Small intestine (tissue), 7 donors: ENCODE measurements around the gene MTSS2. TPM values are rescaled to one million over a fixed set of nuclear protein-coding genes. Genes with fewer than 3 reads are reported as not detected.

Experiments
- DNase-seq, 2 donors: peaks; one replicate each; pipeline versions ENCODE4 v3.0.0 to v3.0.0-alpha.2; 2013
- FAIRE-seq: peaks from 2 replicates; lab custom pipeline; 2012; peaks lifted over from hg19 to GRCh38; lab: Jason Lieb, UNC
- H3K27ac ChIP-seq, 3 donors: one replicate each; pipeline ENCODE4 v1.5.1; 2013; ENCODE audit warnings: low read length in 2 of 3, mild to moderate bottlenecking in 2 of 3, control low read depth in 1 of 3, inconsistent platforms in 1 of 3, low read depth in 1 of 3, moderate library complexity in 1 of 3
- H3K27me3 ChIP-seq, 3 donors: one replicate each; pipeline ENCODE4 v1.6.1; 2013; ENCODE audit warnings: low read length in 3 of 3, inconsistent platforms in 1 of 3; ENCODE audit not compliant: control insufficient read depth in 3 of 3, insufficient read depth in 3 of 3
- H3K36me3 ChIP-seq, 3 donors: one replicate each; pipeline ENCODE4 v1.6.1; 2013; ENCODE audit warnings: low read length in 3 of 3, inconsistent platforms in 1 of 3, low read depth in 1 of 3, mild to moderate bottlenecking in 1 of 3, moderate library complexity in 1 of 3; ENCODE audit not compliant: control insufficient read depth in 3 of 3, insufficient read depth in 2 of 3
- H3K4me1 ChIP-seq, 3 donors: one replicate each; pipeline ENCODE4 v1.6.1; 2013; ENCODE audit warnings: low read length in 2 of 3, inconsistent platforms in 1 of 3, low read depth in 1 of 3, mild to moderate bottlenecking in 1 of 3, moderate library complexity in 1 of 3; ENCODE audit not compliant: control insufficient read depth in 3 of 3, insufficient read depth in 2 of 3
- H3K4me3 ChIP-seq, 3 donors: one replicate each; pipeline ENCODE4 v1.5.1; 2013; ENCODE audit warnings: low read length in 3 of 3, control low read depth in 1 of 3, inconsistent platforms in 1 of 3, low read depth in 1 of 3, mild to moderate bottlenecking in 1 of 3, moderate library complexity in 1 of 3
- H3K9me3 ChIP-seq, 2 donors: one replicate each; pipeline ENCODE4 v1.6.1; 2013; ENCODE audit warnings: low read depth in 1 of 2, low read length in 1 of 2; ENCODE audit not compliant: control insufficient read depth in 2 of 2, insufficient read depth in 1 of 2
- WGBS, 3 donors: extraction: QIAGEN DNeasy Blood & Tissue Kit; methylation state at CpG; one replicate each; pipeline ENCODE4 v1.1.7; 2013; 5-methylcytosine and 5-hydroxymethylcytosine counted together
- polyA plus RNA-seq, 4 donors: library from polyadenylated mRNA; stranded (reverse) in 3 of 4; unstranded in 1 of 4; fragments of 200-250 nt in 3 of 4; fragments of 120-200 nt in 1 of 4; gene quantifications; one replicate each; pipeline versions ENCODE4 v1.2.1 to v1.2.3, GENCODE V29; 2013
- donor health status: healthy with polysubstance abuse.
- donor health status: control.
- donor health status: control.
- donor health status: Bipolar disorder and iron deficiency.
- donor health status: healthy.

Gene MTSS2
- polyA plus RNA-seq, 4 donors, result 2.9 to 15.2 (median 11.0) TPM

DNA sequence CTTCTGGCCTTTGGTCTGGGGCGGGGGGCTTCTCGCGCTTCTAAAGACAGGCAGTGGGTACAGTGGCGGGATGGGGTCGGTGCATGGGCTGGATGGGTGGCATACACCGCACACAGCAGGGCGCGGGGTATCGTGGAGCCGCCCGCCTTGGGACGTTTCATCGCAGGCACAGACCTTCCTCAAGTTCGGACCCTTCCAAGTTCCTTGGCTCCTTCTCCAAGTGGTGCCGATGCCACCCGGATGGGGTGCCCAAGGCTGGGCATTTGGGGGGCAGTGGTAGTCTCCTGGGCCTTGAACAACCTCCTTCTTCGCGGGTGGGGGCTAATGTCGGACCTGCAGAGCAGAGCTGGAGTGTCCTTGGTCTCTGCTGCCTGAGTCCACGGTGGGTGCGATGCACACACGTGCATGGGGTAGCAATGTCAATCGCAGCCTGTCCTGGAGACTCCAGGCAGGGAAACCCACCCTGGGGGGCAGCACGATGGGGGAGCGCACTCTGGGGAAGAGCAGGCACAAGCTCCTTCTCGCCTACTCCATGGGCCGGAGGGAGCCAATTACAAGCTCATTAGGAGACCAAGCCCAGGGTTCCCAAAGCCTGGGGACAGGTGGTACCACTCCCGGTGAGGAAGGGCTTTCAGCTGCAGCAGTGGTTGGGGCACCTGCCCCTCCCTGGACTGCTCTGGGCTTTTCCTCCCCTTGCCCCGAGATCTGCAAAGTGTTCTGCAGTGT is 686 bp upstream of the MTSS2 start:
- H3K4me3 ChIP-seq, result peak overlapping the region in 1 of 3 donors; percentile 28
- no peaks in the 10 kb centered on the region for H3K27me3 ChIP-seq
- DNase-seq (no peak), FAIRE-seq (no peak)
- 55 to 63% (median 56%) methylated on average over 29 of the region's 29 CpGs for WGBS, 3 donors
- peaks cover 0 to 59% (median 3%) of the 10 kb centered on the region in 3 donors for H3K4me1 ChIP-seq
- peaks cover 0 to 59% (median 0%) of the 10 kb centered on the region in 3 donors for H3K36me3 ChIP-seq
- H3K27ac ChIP-seq, result peak overlapping the region; percentile 12 to 77 (median 49)
- H3K9me3 ChIP-seq, result no peaks in the 10 kb centered on the region

DNA sequence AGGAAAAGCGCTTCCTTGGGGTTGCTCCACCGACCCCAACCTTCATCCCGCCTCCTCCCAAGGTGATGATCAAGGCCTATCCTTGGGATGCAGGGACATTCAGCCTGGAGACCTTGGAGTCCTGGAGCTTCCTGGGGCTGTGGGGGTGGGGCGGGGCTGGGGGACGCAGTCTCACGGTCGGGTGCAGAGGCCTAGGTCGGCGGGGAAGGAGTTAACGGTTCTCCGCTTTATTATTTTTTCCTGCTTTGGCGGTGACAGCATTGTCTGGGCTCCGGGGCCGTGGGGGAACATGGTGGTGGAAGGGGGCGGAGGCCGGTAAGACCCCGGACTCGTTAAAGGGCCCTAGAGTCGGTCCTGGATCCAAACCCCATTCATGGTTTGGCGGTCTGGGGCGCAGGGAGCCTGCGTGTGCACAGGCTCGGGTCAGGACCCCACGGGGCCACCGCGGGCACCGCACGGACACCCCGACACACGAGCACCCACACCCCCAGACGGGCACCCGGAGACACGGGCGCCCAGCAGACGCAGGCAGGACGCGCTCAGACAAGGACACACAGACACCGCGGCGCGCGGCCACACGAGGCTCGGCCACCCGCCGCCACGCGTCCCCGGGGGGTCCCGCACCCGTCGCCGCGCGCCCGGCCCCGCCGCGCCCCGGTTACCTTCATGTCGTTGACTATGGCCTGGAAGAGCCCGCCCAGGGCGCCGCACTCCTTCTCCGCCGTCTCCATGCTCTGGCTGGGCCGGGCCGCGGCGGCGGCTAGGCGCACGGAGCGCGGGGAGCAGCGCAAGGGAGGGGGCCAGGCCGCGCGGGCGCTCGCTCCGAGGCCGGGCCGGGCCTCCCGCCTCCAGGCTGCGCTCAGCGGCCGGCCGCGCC is 554 bp downstream of the MTSS2 start:
- 3 to 8% (median 3%) methylated on average over 33 to 90 of the region's 90 CpGs for WGBS, 3 donors
- peak in 1 of 2 donors; percentile 69 for DNase-seq
- no peak for FAIRE-seq
- Histone ChIP-seq H3K36me3 (peaks cover 0 to 56% (median 0%) of the 10 kb centered on the region in 3 donors), H3K27ac (peak overlapping the region in 2 of 3 donors; percentile 23 to 48), H3K4me3 (peak overlapping the region; percentile 50 to 84 (median 63)), H3K9me3 (no peaks in the 10 kb centered on the region), H3K27me3 (no peaks in the 10 kb centered on the region), H3K4me1 (peaks cover 0 to 53% (median 3%) of the 10 kb centered on the region in 3 donors)

GRCh38 chr16:70684146-70685060 is 1.4 kb downstream of the MTSS2 start:
- Histone ChIP-seq H3K4me1 (peaks cover 0 to 48% (median 3%) of the 10 kb centered on the region in 3 donors), H3K36me3 (peaks cover 0 to 53% (median 0%) of the 10 kb centered on the region in 3 donors), H3K27ac (peak overlapping the region in 1 of 3 donors; percentile 31), H3K4me3 (peak overlapping the region; percentile 50 to 84 (median 63)), H3K27me3 (no peaks in the 10 kb centered on the region), H3K9me3 (no peaks in the 10 kb centered on the region)
- DNase-seq (no peak), FAIRE-seq (no peak)
- 59 to 83% (median 73%) methylated on average over 13 to 14 of the region's 14 CpGs for WGBS, 3 donors

DNA sequence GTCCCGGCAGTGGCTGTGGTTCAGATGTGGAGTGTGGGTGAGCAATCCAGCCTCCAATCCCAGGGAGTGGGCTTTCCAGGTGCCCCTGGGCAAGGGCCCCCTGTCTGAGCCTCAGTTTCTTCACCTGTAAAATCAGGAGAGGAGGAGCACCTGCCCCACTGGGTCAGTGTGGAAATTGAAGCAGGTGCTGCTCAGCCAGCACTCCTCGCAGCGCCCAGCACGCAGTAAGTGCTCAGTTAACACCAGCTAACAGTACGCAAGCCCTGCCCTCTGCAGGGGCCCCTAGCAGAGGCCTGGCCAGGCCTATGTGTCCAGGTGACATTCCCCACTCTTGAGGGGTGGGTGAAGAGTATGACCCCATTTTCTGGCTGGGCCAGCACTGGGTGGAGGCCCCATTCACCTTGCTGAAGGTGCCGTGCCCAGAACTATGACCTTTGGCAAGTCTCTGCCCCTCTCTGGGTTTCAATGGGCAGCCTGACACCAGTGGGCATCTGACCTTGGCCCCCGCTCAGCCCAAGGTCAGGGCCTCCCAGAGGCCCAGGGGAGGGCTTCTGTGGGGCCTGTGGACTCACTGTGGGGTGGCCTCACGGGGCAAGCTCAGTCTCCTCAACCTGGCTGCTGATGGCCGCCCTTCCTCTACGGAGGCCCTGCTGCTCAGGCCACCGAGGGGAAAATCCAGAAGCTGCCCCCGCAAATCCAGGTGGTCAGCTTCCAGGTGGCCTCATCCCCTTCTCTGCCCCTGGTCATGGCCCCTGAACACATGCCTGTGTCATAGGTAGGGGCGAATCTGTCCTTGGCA is 2.5 kb downstream of the MTSS2 start:
- FAIRE-seq, result no peak
- Histone ChIP-seq H3K27me3 (no peaks in the 10 kb centered on the region), H3K27ac (no peak overlapping the region), H3K4me3 (no peak overlapping the region), H3K4me1 (peaks cover 0 to 38% (median 3%) of the 10 kb centered on the region in 3 donors), H3K9me3 (no peaks in the 10 kb centered on the region), H3K36me3 (peaks cover 0 to 57% (median 0%) of the 10 kb centered on the region in 3 donors)
- 83 to 91% (median 86%) methylated on average over 12 to 13 of the region's 13 CpGs for WGBS, 3 donors
- no peak for DNase-seq

GRCh38 chr16:70682239-70683145 is 3.4 kb downstream of the MTSS2 start:
- no peak for FAIRE-seq
- H3K27ac ChIP-seq, result peak overlapping the region in 1 of 3 donors; percentile 36
- H3K4me3 ChIP-seq, result no peak overlapping the region
- peaks cover 0 to 29% (median 3%) of the 10 kb centered on the region in 3 donors for H3K4me1 ChIP-seq
- H3K27me3 ChIP-seq, result no peaks in the 10 kb centered on the region
- 74 to 79% (median 76%) methylated on average over 14 of the region's 14 CpGs for WGBS, 3 donors
- no peaks in the 10 kb centered on the region for H3K9me3 ChIP-seq
- H3K36me3 ChIP-seq, result peaks cover 0 to 57% (median 0%) of the 10 kb centered on the region in 3 donors
- DNase-seq, result no peak

- Histone ChIP-seq H3K9me3 (no peaks in the 10 kb centered on the region), H3K4me3 (no peak overlapping the region), H3K36me3 (peaks cover 0 to 59% (median 2%) of the 10 kb centered on the region in 3 donors), H3K27me3 (no peaks in the 10 kb centered on the region), H3K4me1 (peaks cover 0 to 20% (median 3%) of the 10 kb centered on the region in 3 donors), H3K27ac (peak overlapping the region in 1 of 3 donors; percentile 36)
- FAIRE-seq, result no peak
- WGBS, 3 donors, result 72 to 84% (median 81%) methylated on average over 13 of the region's 13 CpGs
- DNase-seq, result no peak
Observed at GRCh38 chr16:70681382-70682238, 4.2 kb downstream of the MTSS2 start.
